HG03095 (cell line): ENCODE data around the gene PNMA6E.
A peak's percentile ranks its signal among the peaks of the same experiment; 100 is the strongest.

Experiments
- ATAC-seq: cut with Tn5 transposase; IDR thresholded peaks from one replicate; pipeline ENCODE4 v1.9.1; 2021; ENCODE audit warnings: moderate library complexity; ENCODE audit not compliant: unreplicated experiment

PNMA6E gene

GRCh38 chrX:153438532-153438931 is 37.4 kb upstream of the PNMA6E start:
- no peak for ATAC-seq

DNA sequence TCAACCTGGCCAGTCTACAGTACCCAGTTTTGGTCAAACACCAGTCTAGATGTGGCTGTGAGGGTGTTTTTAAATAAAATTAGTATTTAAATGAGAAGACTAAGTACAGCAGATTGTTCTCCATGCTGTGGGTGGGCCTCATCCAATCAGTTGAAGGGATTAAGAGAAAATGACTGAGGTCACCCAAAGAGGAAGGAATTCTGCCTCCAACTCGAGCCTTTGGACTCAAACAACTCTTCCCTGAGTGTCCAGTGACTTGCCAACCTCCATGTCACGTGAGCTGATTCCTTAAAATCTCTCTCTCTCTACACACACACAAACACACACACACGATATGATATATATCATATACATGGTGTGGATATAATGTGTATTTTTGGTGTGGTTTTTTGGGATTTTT is 34.7 kb upstream of the PNMA6E start:
- ATAC-seq: no peak

GRCh38 chrX:153434801-153435200 is 33.7 kb upstream of the PNMA6E start:
- no peak for ATAC-seq

DNA sequence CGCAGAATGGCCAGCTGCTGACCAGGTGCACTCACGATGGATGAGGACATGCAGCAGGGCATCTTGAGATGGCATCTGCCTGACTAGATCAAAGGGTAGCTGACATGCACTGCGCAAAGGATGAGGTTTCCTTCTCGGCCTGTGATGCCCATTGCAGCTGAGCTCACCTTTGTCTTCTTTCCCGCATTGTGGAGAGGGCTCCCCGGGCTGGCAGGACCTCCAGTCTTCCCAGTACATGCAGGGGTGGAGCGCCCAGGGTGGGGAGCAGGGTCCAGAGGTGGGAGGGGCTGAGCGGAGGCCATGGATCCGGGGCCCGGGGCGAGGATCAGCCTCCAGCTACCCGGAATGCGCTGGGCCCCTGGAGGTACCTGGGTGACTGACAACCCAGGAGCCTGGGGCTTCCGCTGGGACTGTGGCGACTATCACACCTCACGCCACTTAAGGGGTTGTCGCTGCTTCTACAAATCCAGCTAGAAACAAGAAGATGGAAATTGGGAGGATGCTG is 32.7 kb upstream of the PNMA6E start:
- ATAC-seq: no peak

GRCh38 chrX:153433161-153433680 is 32.1 kb upstream of the PNMA6E start:
- no peak for ATAC-seq

DNA sequence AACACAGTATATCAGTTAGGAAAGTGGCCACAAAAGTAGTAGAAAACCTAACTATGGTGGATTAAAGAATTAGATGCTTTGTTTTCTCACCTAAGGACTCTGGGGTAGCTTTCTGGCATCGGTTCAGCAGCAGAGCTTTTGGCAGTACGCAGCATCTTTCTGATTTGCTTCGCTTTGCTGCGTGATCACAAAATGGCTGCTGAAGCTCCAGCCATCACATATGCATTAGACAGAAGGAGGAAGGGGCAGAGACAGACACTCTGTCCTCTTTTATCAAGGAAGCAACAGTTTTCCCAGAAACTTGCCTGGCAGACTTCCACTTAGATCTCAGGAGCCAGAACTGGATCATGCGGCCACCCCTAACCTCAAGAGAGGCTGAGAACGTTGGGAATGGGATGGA is 29.6 kb upstream of the PNMA6E start:
- no peak for ATAC-seq

GRCh38 chrX:153426204-153426603 is 25.1 kb upstream of the PNMA6E start:
- no peak for ATAC-seq

GRCh38 chrX:153423652-153424051 is 22.5 kb upstream of the PNMA6E start:
- no peak for ATAC-seq

GRCh38 chrX:153421856-153422255 is 20.7 kb upstream of the PNMA6E start:
- ATAC-seq: no peak

DNA sequence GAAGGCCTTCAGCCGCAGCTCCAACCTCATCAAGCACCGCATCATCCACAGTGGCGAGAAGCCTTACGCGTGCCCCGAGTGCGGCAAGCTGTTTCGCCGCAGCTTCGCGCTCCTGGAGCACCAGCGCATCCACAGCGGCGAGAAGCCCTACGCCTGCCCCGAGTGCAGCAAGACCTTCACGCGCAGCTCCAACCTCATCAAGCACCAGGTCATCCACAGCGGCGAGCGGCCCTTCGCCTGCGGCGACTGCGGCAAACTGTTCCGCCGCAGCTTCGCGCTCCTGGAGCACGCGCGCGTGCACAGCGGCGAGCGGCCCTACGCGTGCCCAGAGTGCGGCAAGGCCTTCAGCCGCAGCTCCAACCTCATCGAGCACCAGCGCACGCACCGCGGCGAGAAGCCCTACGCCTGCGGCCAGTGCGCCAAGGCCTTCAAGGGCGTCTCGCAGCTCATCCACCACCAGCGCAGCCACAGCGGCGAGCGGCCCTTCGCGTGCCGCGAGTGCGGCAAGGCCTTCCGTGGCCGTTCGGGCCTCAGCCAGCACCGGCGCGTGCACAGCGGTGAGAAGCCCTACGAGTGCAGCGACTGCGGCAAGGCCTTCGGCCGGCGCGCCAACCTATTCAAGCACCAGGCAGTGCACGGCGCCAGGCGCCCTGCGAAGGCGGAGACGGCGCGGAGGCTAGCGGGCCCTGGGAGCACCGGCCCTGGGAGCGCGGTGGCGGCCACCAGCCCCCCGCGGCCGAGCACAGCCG is 19.9 kb upstream of the PNMA6E start:
- no peak for ATAC-seq

- no peak for ATAC-seq
Observed at GRCh38 chrX:153417637-153418036, 16.5 kb upstream of the PNMA6E start.

- ATAC-seq: no peak
Observed at GRCh38 chrX:153416781-153417450, 15.8 kb upstream of the PNMA6E start.

DNA sequence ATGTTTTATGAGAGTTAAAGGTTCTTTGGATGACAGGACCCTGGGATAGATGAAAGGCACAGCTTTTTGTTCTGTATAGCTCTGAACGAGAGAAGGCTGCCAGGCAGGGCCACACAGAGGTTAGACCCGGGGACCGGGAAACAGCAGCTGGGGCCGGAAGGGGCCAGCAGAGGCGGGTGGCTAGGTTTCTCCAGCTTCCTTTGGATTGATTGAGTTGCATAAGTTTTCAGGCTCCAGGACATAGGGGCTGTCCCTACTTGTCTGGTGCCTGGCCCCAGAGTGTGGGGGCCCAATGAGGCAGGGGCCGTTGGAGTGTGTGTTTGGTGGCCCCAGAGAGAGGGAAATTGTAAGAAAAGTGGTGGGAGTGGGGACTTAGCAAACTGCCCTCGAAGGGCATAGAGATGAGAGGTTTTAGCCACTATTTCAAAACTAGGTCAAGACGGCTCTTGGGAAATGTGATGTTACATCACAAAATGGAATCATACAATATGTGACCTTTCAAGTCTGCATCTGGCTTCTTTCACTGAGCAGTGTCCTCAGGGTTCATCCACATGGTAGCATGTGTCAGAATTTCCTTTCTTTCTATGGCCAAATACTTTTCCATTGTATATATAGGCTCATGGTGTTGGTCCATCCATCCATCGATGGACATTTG is 13.8 kb upstream of the PNMA6E start:
- ATAC-seq: no peak

DNA sequence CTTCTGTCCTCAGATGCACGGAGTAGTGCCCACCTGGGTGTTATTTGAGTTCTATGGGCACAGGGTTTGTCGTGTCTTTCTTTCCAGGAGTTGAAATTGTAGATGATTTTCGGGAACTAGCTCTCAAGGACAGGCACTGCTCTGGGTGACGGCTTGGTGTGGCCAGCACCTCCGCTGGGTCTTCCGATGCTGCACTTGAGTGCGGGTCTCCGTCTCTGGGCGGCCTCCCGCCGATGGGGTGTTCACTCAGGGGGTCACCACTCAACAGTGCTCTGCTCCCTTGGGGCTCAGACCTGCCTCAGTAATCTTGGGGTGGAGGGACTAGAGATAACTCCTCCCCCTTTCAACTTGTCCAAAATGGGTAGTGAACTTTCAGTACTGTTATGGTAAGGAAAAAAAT is 12.6 kb upstream of the PNMA6E start:
- no peak for ATAC-seq

DNA sequence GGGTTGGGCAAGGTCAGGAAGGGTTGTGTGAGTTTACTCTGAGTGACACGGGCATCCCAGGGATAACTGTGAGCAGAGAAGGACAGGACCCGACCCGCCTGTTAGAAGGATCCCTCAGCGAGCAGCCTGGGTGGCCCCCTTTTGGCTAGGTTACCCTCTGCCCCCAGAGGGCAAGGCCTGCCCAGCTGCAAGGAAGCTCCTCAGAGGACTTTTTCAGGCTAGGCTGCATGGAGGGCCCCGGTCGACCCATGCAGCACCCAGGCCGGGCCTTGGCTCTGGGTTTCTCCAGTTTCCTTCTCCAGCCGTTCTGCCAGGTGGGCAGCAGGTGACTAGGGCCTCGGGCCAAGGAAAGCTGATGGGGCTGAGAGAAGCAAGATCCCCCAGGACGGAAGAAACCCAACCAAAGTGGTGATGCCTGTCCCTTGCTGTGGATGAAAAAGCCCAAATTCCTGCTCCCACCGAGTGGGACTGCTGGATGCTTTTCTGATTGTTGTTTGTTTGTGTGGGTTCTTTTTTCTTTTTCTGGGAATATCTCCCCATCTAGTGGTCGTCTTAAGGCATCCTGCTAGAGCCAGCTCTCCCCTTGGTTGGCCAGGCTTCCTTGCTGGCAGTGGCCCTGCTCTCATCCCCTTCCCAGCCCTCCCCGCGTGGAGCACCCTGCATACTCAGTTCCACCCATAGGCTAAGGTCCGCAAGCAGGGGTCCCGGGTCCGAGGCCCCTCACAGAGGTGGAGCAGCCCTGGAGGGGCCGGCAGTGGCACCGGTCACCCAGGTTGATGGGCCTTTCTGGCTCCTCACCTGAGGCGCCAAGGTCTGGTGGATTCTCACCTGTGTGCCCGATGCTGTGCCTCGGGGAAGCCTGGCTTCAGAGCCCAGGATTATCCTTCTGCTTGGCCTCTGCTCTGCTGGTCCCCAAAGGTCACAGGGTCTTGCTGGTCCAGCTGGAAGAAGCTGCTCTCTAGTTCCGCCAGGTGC is 11.9 kb upstream of the PNMA6E start:
- no peak for ATAC-seq

DNA sequence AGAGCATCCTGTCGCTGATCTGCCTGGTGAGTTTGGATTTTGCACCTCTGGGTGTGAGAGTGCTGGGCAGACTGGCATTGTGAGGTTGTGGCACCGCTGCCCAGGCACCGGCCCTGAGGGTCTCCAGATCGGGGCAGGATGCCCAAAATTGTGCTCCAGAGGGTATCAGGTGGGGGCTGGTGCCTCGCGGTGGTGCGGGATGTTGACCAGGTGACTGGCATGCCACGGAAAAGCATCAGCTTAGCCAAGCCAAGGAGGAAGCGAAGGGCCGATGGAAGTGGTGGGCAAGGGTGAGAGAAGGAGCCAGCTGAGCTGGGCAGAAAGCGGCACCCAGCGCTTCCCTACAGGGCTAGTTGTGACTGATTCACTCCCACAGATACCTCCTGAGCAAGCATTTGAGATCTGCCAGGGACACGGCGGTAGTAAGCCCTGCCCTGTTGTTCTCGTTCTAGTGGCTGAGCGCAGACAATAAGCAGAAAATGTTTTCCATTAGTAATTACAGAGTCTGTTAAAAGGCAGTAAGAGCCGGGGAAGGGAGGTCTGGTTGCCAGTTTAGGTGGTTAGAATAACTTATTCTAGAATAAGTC is 10.9 kb upstream of the PNMA6E start:
- no peak for ATAC-seq

- peak; percentile 72 for ATAC-seq
Observed at GRCh38 chrX:153411255-153411987, 10.3 kb upstream of the PNMA6E start, which contains the start of gene ZFP92. Gene ZFP92, plus strand, starts transcription at chrX:153411472. Its CDS starts 6,851 bp downstream, at chrX:153418323.

- ATAC-seq: peak; percentile 6
Observed at GRCh38 chrX:153410888-153411254, 9.7 kb upstream of the PNMA6E start.

- no peak for ATAC-seq
Observed at GRCh38 chrX:153410373-153410772, 9.2 kb upstream of the PNMA6E start.
